ENCODE results near the gene PXMP2. TPM values are rescaled to one million over a fixed set of nuclear protein-coding genes. Genes with fewer than 3 reads are reported as not detected.

The PXMP2 gene
- polyA plus RNA-seq, 1 donor (not counting 4 experiments of a cell fraction or from before 2014, with no cell fraction given) = 18.0 TPM

GRCh38 chr12:132647858-132648257 is 39.5 kb upstream of the PXMP2 start:
- FAIRE-seq = no peak

GRCh38 chr12:132648616-132649225 is 38.7 kb upstream of the PXMP2 start:
- no peak for FAIRE-seq
- peaks cover 12 to 17% of the 10 kb centered on the region in 2 experiments for H3K36me3 ChIP-seq (ENCODE audit: control insufficient read depth in 2 of 2, extremely low read depth in 1 of 2, insufficient read depth in 2 of 2, low read length in 2 of 2)
- no peaks in the 10 kb centered on the region for H4K20me1 ChIP-seq (ENCODE audit: control insufficient read depth, extremely low read depth, insufficient read depth, low read length)
- H3K4me1 ChIP-seq (ENCODE audit: control insufficient read depth, extremely low read depth, insufficient read depth, low read length) = no peaks in the 10 kb centered on the region
- dilution Hi-C loops (cut with MboI; ENCODE audit: extremely low pct_ligation_motif_present, low sequenced_read_pairs) = no loop called here
- H3K27me3 ChIP-seq (ENCODE audit: control insufficient read depth, extremely low read depth, insufficient read depth, low read length) = no peaks in the 10 kb centered on the region
- no peak overlapping the region for H2AFZ ChIP-seq (ENCODE audit: control insufficient read depth, low read length)
- H3K9ac ChIP-seq (ENCODE audit: control insufficient read depth, extremely low read depth, insufficient read depth, low read length) = no peak overlapping the region
- H3K9me3 ChIP-seq (ENCODE audit: control insufficient read depth, low read depth, low read length) = no peaks in the 10 kb centered on the region
- H3K4me3 ChIP-seq (ENCODE audit: control insufficient read depth in 2 of 3, extremely low read depth in 1 of 3, insufficient read depth in 2 of 3, low read depth in 1 of 3, low read length in 3 of 3) = no peak overlapping the region
- no peak overlapping the region for H3K27ac ChIP-seq (ENCODE audit: control insufficient read depth, insufficient read depth, low read length)
- no peaks in the 10 kb centered on the region for H3K79me2 ChIP-seq (ENCODE audit: control insufficient read depth, insufficient read depth, low read length)
- DNase-seq (ENCODE audit: low read depth, low spot score) = no peak
- no peak overlapping the region for H3K4me2 ChIP-seq (ENCODE audit: control insufficient read depth, extremely low read depth, insufficient read depth, low read depth, low read length)
- TF ChIP-seq CTCF (optimal IDR thresholded peaks at IDR 0.05 in 1 of 3, IDR thresholded peaks at IDR 0.05 in 1 of 3, conservative IDR thresholded peaks at IDR 0.05 in 1 of 3; ENCODE audit: extremely low read depth in 1 of 3, insufficient read depth in 2 of 3, low read length in 3 of 3) (no peak), EZH2 (IDR thresholded peaks at IDR 0.05; ENCODE audit: low read length) (no peak)
- no peaks in the 10 kb centered on the region for H3K9me1 ChIP-seq (ENCODE audit: control insufficient read depth, extremely low read depth, insufficient read depth, low read length)

More at GRCh38 chr12:132647858-132648257, 39.5 kb upstream of the PXMP2 start:
- dilution Hi-C loops (cut with MboI; ENCODE audit: extremely low pct_ligation_motif_present, low sequenced_read_pairs) = no loop called here
- no peak overlapping the region for H3K4me2 ChIP-seq (ENCODE audit: control insufficient read depth, extremely low read depth, insufficient read depth, low read depth, low read length)
- no peaks in the 10 kb centered on the region for H3K4me1 ChIP-seq (ENCODE audit: control insufficient read depth, extremely low read depth, insufficient read depth, low read length)
- H4K20me1 ChIP-seq (ENCODE audit: control insufficient read depth, extremely low read depth, insufficient read depth, low read length) = no peaks in the 10 kb centered on the region
- no peak for DNase-seq (ENCODE audit: low read depth, low spot score)
- H3K27ac ChIP-seq (ENCODE audit: control insufficient read depth, insufficient read depth, low read length) = no peak overlapping the region
- H3K27me3 ChIP-seq (ENCODE audit: control insufficient read depth, extremely low read depth, insufficient read depth, low read length) = no peaks in the 10 kb centered on the region
- no peak overlapping the region for H3K4me3 ChIP-seq (ENCODE audit: control insufficient read depth in 2 of 3, extremely low read depth in 1 of 3, insufficient read depth in 2 of 3, low read depth in 1 of 3, low read length in 3 of 3)
- H3K79me2 ChIP-seq (ENCODE audit: control insufficient read depth, insufficient read depth, low read length) = no peaks in the 10 kb centered on the region
- H2AFZ ChIP-seq (ENCODE audit: control insufficient read depth, low read length) = no peak overlapping the region
- H3K9me1 ChIP-seq (ENCODE audit: control insufficient read depth, extremely low read depth, insufficient read depth, low read length) = no peaks in the 10 kb centered on the region
- no peak for TF ChIP-seq EZH2 (IDR thresholded peaks at IDR 0.05; ENCODE audit: low read length)
- TF ChIP-seq CTCF (optimal IDR thresholded peaks at IDR 0.05 in 1 of 3, IDR thresholded peaks at IDR 0.05 in 1 of 3, conservative IDR thresholded peaks at IDR 0.05 in 1 of 3; ENCODE audit: extremely low read depth in 1 of 3, insufficient read depth in 2 of 3, low read length in 3 of 3) = no peak
- no peak overlapping the region for H3K9ac ChIP-seq (ENCODE audit: control insufficient read depth, extremely low read depth, insufficient read depth, low read length)
- H3K9me3 ChIP-seq (ENCODE audit: control insufficient read depth, low read depth, low read length) = no peaks in the 10 kb centered on the region
- peaks cover 12 to 16% of the 10 kb centered on the region in 2 experiments for H3K36me3 ChIP-seq (ENCODE audit: control insufficient read depth in 2 of 2, extremely low read depth in 1 of 2, insufficient read depth in 2 of 2, low read length in 2 of 2)
